Neural progenitor cell (in vitro differentiated cells): ENCODE measurements around the gene ASCL5.

Source experiments
- EZH2 ChIP-seq: fragments of 200-600 bp; sonication (generic); IDR thresholded peaks from 2 replicates; pipeline ENCODE4 v1.6.1; 2017; ENCODE audit warnings: antibody characterized with exemption, mild to moderate bottlenecking, moderate library complexity
- TF ChIP-seq, protein P1 (sequence below): fragments of 200-600 bp; sonication (generic); IDR thresholded peaks from 2 replicates; pipeline ENCODE4 v1.5.1; 2017; ENCODE audit warnings: antibody characterized with exemption, mild to moderate bottlenecking

DNA sequence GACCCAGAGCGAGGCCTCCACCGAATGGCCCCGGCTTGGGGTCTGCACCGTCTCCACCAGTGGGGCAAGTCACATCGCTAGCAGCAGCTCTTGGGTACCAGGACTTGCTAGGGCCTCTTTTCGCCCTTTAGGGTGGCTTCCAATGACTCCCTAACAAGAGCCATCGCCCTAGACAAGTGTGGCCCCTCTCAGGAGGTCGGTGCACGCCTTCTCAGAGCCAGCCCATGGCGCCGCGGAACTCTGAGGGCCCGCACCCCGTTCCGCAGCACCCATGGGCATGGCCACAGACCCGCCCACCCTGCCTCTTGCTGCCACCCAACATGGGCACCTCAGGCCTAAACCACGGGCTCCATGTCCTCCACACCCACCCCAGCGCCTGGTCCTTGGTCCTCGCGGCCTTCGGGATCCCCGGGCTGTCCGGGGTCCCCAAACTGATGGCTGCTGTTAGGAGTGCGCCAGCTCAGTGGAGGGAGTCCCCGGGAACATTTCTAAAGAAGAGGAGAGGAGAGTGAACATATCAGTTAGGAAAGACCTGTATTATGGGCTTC, 11.5 kb downstream of the ASCL5 start:
- TF ChIP-seq, protein P1, sequence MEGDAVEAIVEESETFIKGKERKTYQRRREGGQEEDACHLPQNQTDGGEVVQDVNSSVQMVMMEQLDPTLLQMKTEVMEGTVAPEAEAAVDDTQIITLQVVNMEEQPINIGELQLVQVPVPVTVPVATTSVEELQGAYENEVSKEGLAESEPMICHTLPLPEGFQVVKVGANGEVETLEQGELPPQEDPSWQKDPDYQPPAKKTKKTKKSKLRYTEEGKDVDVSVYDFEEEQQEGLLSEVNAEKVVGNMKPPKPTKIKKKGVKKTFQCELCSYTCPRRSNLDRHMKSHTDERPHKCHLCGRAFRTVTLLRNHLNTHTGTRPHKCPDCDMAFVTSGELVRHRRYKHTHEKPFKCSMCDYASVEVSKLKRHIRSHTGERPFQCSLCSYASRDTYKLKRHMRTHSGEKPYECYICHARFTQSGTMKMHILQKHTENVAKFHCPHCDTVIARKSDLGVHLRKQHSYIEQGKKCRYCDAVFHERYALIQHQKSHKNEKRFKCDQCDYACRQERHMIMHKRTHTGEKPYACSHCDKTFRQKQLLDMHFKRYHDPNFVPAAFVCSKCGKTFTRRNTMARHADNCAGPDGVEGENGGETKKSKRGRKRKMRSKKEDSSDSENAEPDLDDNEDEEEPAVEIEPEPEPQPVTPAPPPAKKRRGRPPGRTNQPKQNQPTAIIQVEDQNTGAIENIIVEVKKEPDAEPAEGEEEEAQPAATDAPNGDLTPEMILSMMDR, result no peak
- no peak for TF ChIP-seq EZH2
